Measurements from ENCODE around the gene SPRN. TPM values are rescaled to one million over a fixed set of nuclear protein-coding genes. Genes with fewer than 3 reads are reported as not detected.

The SPRN gene
- total and polyA plus RNA-seq, 2 donors (not counting 1 experiment from before 2014, with no cell fraction given), result not detected

DNA sequence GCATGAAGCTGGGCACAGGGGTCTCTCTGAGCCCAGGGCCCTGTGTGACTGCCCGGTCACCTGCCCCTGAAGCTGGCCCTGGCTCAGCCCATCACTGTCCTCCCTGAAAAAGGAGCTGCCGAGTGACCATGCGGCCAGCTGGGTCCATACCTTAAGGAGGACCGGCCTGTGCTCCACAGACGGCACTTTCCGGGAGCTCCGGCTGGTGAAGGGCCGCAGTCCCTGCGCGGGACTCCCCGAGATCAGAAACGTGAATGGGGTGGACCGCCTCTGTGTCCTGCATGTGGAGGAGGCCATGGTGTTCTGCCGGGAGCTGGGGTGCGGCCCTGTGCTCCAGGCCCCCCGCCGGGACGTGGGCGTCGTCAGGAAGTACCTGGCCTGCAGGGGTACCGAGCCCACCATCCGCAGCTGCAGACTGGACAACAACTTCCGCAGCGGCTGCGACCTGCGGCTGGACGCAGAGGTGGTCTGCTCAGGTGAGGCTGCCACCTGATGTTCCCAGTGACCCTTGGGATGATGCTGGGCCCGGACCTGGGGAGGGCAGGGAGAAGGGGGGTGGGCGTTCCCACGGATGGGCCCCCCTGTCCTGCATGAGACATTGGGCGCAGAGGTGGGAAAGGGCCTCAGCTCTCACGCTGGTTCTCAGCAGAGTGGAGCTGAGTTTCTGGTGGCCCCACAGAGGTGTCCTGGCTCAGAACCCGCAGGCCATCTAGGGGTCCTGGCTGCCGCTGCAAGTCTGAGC is 32.8 kb upstream of the SPRN start:
- intact Hi-C loops (cut with micrococcal nuclease), result no loop called here
- H3K4me3 Mint-ChIP-seq, result no peak overlapping the region
- CTCF ChIA-PET, result no interaction called here

More for the DNA sequence above, 32.8 kb upstream of the SPRN start:
- H3K4me2 ChIP-seq (replicated peaks; ENCODE audit: low read depth, low read length, poor library complexity, severe bottlenecking), result no peak overlapping the region
- no peak overlapping the region for H3K27ac Mint-ChIP-seq
- H3K36me3 ChIP-seq (replicated peaks in 1 of 2; ENCODE audit: control extremely low read depth in 1 of 2, control insufficient read depth in 1 of 2, extremely low read depth in 1 of 2, insufficient read depth in 2 of 2, low read length in 1 of 2), result no peaks in the 10 kb centered on the region
- WGBS (ENCODE audit: insufficient coverage), result 96% methylated on average over 34 of the region's 34 CpGs
- no peaks in the 10 kb centered on the region for H3K27me3 ChIP-seq (replicated peaks in 1 of 4; ENCODE audit: control extremely low read depth in 1 of 4, control insufficient read depth in 3 of 4, insufficient read depth in 4 of 4, low read length in 3 of 4)
- POLR2A ChIA-PET, result no interaction called here
- no peaks in the 10 kb centered on the region for H3K4me1 Mint-ChIP-seq
- H2AFZ ChIP-seq (ENCODE audit: insufficient read depth, low read depth, low read length, poor library complexity, severe bottlenecking), result no peak overlapping the region
- no peaks in the 10 kb centered on the region for H4K20me1 ChIP-seq (ENCODE audit: control insufficient read depth, insufficient read depth, low read length, poor library complexity, severe bottlenecking)
- H3K27ac ChIP-seq (ENCODE audit: low read length in 2 of 2), result no peak overlapping the region
- no peaks in the 10 kb centered on the region for H3K27me3 Mint-ChIP-seq
- H3K9me3 ChIP-seq (ENCODE audit: control extremely low read depth in 1 of 3, control insufficient read depth in 2 of 3, insufficient read depth in 1 of 3, low read length in 2 of 3), result peaks cover 0 to 10% (median 0%) of the 10 kb centered on the region in 3 donors
- no peak overlapping the region for H3K9ac ChIP-seq (ENCODE audit: low read length)
- H3K9me3 Mint-ChIP-seq (ENCODE audit: insufficient read depth), result no peaks in the 10 kb centered on the region
- ATAC-seq (ENCODE audit: low read depth) (no peak), DNase-seq (no peak)
- H3K79me2 ChIP-seq (ENCODE audit: control insufficient read depth, insufficient read depth, low read length), result no peaks in the 10 kb centered on the region
- H3K4me3 ChIP-seq (ENCODE audit: control extremely low read depth in 1 of 5, extremely low read depth in 1 of 5, insufficient read depth in 1 of 5, low read depth in 2 of 5, low read length in 4 of 5), result no peak overlapping the region
- H3K4me1 ChIP-seq (ENCODE audit: control insufficient read depth in 2 of 2, insufficient read depth in 2 of 2, low read length in 2 of 2), result no peaks in the 10 kb centered on the region
- TF ChIP-seq, protein P1, sequence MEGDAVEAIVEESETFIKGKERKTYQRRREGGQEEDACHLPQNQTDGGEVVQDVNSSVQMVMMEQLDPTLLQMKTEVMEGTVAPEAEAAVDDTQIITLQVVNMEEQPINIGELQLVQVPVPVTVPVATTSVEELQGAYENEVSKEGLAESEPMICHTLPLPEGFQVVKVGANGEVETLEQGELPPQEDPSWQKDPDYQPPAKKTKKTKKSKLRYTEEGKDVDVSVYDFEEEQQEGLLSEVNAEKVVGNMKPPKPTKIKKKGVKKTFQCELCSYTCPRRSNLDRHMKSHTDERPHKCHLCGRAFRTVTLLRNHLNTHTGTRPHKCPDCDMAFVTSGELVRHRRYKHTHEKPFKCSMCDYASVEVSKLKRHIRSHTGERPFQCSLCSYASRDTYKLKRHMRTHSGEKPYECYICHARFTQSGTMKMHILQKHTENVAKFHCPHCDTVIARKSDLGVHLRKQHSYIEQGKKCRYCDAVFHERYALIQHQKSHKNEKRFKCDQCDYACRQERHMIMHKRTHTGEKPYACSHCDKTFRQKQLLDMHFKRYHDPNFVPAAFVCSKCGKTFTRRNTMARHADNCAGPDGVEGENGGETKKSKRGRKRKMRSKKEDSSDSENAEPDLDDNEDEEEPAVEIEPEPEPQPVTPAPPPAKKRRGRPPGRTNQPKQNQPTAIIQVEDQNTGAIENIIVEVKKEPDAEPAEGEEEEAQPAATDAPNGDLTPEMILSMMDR (IDR thresholded peaks at IDR 0.05), result no peak
- TF ChIP-seq EZH2 (IDR thresholded peaks at IDR 0.05; ENCODE audit: borderline replicate concordance, insufficient read depth, low read depth, low read length, poor library complexity, severe bottlenecking), result no peak
